ENCODE results near the gene DNAH14. TPM values are rescaled to one million over a fixed set of nuclear protein-coding genes. Genes with fewer than 3 reads are reported as not detected.

Gene DNAH14
- total RNA-seq, 1 experiment from 2014 or later: 39.7 TPM

- H4K20me1 ChIP-seq (ENCODE audit: control insufficient read depth, insufficient read depth, insufficient read length): no peaks in the 10 kb centered on the region
- H3K9ac ChIP-seq (ENCODE audit: extremely low read depth, insufficient read length, low read length): no peak overlapping the region
- no peak overlapping the region for H3K4me2 ChIP-seq (ENCODE audit: insufficient read depth, insufficient read length, low read length)
- no peak overlapping the region for H4K91ac ChIP-seq (ENCODE audit: insufficient read length, low read depth, low read length)
- no peak overlapping the region for H2BK12ac ChIP-seq (ENCODE audit: insufficient read length, low read depth, low read length)
- H3K23me2 ChIP-seq (ENCODE audit: insufficient read length, low read depth, low read length, poor library complexity, severe bottlenecking): no peaks in the 10 kb centered on the region
- H3K4me1 ChIP-seq (ENCODE audit: insufficient read depth, low read length): no peaks in the 10 kb centered on the region
- no peak overlapping the region for H3K27ac Mint-ChIP-seq
- no peak overlapping the region for H2BK120ac ChIP-seq (ENCODE audit: low read depth, low read length, poor library complexity, severe bottlenecking)
- H2BK20ac ChIP-seq (ENCODE audit: low read depth, low read length, poor library complexity, severe bottlenecking): no peak overlapping the region
- peak; percentile 61 for DNase-seq
- H4K5ac ChIP-seq (ENCODE audit: insufficient read length, low read depth, low read length): no peak overlapping the region
- H3K36me3 Mint-ChIP-seq (ENCODE audit: insufficient read depth in 1 of 3, low read depth in 3 of 3): 0 out of 7 replicates have a peak, but pooled peaks cover 0 to under 1% (median 0%) of the 10 kb centered on the region in 3 experiments
- H3K27ac ChIP-seq (ENCODE audit: insufficient read length, low read depth, low read length): no peak overlapping the region
- peak overlapping the region; percentile 83 for H2AFZ ChIP-seq (ENCODE audit: low read length)
- peak; percentile 86 for TF ChIP-seq CTCF (conservative IDR thresholded peaks at IDR 0.05)
- H3K9me3 Mint-ChIP-seq: 0 out of 5 replicates have a peak, but pooled peaks cover 0 to under 1% of the 10 kb centered on the region in 2 experiments
- H3K4ac ChIP-seq (ENCODE audit: low read depth, low read length): no peak overlapping the region
- WGBS (ENCODE audit: extremely low coverage, insufficient read length, low lambda C conversion rate): no CpG with 5 or more reads among the region's 5 CpGs
- H4K8ac ChIP-seq (replicated peaks; ENCODE audit: insufficient read length, low read depth, low read length): no peak overlapping the region
- no peak overlapping the region for H3K14ac ChIP-seq (ENCODE audit: insufficient read depth, low read length)
- H2BK5ac ChIP-seq (ENCODE audit: insufficient read length, low read length): no peak overlapping the region
- H2BK15ac ChIP-seq (ENCODE audit: low read depth, low read length): no peak overlapping the region
- H3K23ac ChIP-seq (ENCODE audit: insufficient read length, low read depth, low read length): no peak overlapping the region
- no peak overlapping the region for H3K18ac ChIP-seq (ENCODE audit: insufficient read length, low read depth, low read length)
- no peaks in the 10 kb centered on the region for H3K79me2 ChIP-seq (ENCODE audit: insufficient read depth, low read length)
- no peak overlapping the region for H3T11ph ChIP-seq (ENCODE audit: low read length)
- no peaks in the 10 kb centered on the region for H3K4me1 Mint-ChIP-seq
- no peaks in the 10 kb centered on the region for H3K79me1 ChIP-seq (ENCODE audit: insufficient read depth, low read depth, low read length, poor library complexity, severe bottlenecking)
- H3K56ac ChIP-seq (ENCODE audit: insufficient read length, low read depth, low read length): no peak overlapping the region
- H3K4me3 Mint-ChIP-seq: no peak overlapping the region
- no peak overlapping the region for H2AK5ac ChIP-seq (ENCODE audit: insufficient read length, low read length)
- H3K27me3 ChIP-seq (ENCODE audit: insufficient read depth, low read length): no peaks in the 10 kb centered on the region
- no peaks in the 10 kb centered on the region; the same call in 1 of the 2 replicates for H3K27me3 Mint-ChIP-seq (ENCODE audit: low read depth)
- no peaks in the 10 kb centered on the region for H3K9me3 ChIP-seq (ENCODE audit: control insufficient read depth, low read depth, low read length)
These were observed 6.9 kb upstream of the DNAH14 start for GRCh38 chr1:224922404-224923164.
